Chondrocyte (in vitro differentiated cells): ENCODE measurements around the gene MAD1L1. TPM values are rescaled to one million over a fixed set of nuclear protein-coding genes. Genes with fewer than 3 reads are reported as not detected.

Experiments used
- DNase-seq: peaks from one replicate; pipeline ENCODE4 v3.0.0; 2021; ENCODE audit warnings: mixed read lengths, low spot score
- H3K27ac Mint-ChIP-seq: one replicate; pipeline ENCODE4 v1.8.0; 2021; ENCODE audit warnings: mild to moderate bottlenecking, moderate library complexity, mixed read lengths; ENCODE audit not compliant: unreplicated experiment
- H3K27me3 Mint-ChIP-seq: 2 replicates; pipeline ENCODE4 v1.8.0; 2021; ENCODE audit warnings: low read depth, mixed read lengths
- H3K36me3 Mint-ChIP-seq: 2 replicates; pipeline ENCODE4 v1.8.0; 2021; ENCODE audit warnings: low read depth, mixed read lengths
- H3K4me1 Mint-ChIP-seq: 2 replicates; pipeline ENCODE4 v1.8.0; 2021; ENCODE audit warnings: low read depth, mild to moderate bottlenecking, mixed read lengths
- H3K4me3 Mint-ChIP-seq: one replicate; pipeline ENCODE4 v1.8.0; 2021; ENCODE audit warnings: mild to moderate bottlenecking, moderate library complexity, mixed read lengths; ENCODE audit not compliant: unreplicated experiment
- H3K9me3 Mint-ChIP-seq: 2 replicates; pipeline ENCODE4 v1.8.0; 2021; ENCODE audit warnings: low read depth, mixed read lengths
- total RNA-seq: library from RNA; stranded (reverse); gene quantifications from 3 replicates; pipeline ENCODE4 v1.2.1, GENCODE V29; 2021
- TF ChIP-seq, protein P1 (sequence below): fragments of 200-600 bp; sonication (generic); IDR thresholded peaks from 2 replicates; pipeline ENCODE4 v1.5.0; 2021; ENCODE audit warnings: antibody characterized with exemption, mild to moderate bottlenecking, moderate library complexity

Gene MAD1L1
- total RNA-seq, 1 donor from 2014 or later, result 22.7 TPM

DNA sequence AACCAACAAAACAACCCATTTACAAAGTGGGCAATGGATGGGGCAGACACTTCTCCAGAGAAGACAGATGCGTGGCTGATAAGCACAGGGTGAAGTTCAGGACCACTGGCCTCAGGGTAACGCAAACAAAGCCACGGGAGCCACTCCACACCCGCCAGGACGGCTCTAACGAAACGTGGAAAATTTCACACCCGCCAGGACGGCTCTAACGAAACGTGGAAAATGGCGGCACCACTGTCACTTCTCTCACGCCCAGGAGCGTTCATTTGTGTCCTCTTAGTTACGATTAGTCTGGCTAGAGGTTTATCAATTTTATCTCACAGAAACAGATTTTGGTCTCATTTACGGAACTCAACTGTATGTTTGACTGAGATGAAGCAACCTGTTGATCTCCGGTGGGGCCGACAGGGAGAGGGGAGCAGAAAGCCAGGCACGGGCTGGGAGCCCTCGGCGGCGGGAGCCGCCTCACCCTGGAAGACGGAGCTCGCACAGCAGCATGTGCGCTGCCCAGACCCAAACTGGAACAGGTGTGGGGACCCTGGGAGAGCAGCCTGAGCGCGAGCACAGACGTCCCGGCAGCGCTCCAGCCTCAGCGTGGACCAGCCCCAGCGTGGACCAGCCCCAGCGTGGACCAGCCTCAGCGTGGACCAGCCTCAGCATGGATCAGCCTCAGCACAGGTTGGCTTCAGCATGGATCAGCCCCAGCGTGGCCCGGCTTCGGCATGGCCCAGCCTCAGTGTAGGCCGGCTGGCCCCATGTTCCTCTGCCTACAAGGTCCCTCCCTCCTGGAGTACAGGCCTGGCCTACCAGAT, 243.5 kb downstream of the MAD1L1 start:
- Mint-ChIP-seq H3K4me1 (no peaks in the 10 kb centered on the region), H3K9me3 (no peaks in the 10 kb centered on the region), H3K27me3 (no peaks in the 10 kb centered on the region), H3K36me3 (peaks cover 3% of the 10 kb centered on the region), H3K27ac (no peak overlapping the region), H3K4me3 (no peak overlapping the region)
- peak; percentile 86 for DNase-seq
- TF ChIP-seq, protein P1, sequence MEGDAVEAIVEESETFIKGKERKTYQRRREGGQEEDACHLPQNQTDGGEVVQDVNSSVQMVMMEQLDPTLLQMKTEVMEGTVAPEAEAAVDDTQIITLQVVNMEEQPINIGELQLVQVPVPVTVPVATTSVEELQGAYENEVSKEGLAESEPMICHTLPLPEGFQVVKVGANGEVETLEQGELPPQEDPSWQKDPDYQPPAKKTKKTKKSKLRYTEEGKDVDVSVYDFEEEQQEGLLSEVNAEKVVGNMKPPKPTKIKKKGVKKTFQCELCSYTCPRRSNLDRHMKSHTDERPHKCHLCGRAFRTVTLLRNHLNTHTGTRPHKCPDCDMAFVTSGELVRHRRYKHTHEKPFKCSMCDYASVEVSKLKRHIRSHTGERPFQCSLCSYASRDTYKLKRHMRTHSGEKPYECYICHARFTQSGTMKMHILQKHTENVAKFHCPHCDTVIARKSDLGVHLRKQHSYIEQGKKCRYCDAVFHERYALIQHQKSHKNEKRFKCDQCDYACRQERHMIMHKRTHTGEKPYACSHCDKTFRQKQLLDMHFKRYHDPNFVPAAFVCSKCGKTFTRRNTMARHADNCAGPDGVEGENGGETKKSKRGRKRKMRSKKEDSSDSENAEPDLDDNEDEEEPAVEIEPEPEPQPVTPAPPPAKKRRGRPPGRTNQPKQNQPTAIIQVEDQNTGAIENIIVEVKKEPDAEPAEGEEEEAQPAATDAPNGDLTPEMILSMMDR, result no peak

DNA sequence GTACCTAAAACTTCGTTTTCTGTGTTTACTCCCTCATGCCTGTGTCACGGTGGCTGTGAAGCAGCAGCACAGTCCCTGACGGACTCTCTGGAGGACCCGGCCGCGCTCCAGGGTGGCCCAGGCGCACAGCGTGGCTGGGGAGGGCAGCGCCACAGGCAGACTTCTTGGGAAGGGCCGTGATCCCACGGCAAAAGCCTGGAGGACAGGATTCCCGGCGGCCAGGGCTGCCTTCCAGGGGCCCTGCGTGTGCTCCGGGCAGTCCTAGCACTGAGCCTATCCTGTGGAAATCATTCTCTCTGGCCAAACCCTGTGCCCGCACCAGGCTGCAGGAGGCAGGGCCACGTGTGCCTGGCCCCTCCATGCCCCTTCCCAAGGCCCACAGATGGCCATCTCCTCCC, 244.2 kb downstream of the MAD1L1 start:
- TF ChIP-seq, protein P1, result no peak
- Mint-ChIP-seq H3K4me1 (no peaks in the 10 kb centered on the region), H3K27me3 (no peaks in the 10 kb centered on the region), H3K27ac (no peak overlapping the region), H3K4me3 (no peak overlapping the region), H3K9me3 (no peaks in the 10 kb centered on the region), H3K36me3 (peaks cover 3% of the 10 kb centered on the region)
- peak; percentile 62 for DNase-seq

DNA sequence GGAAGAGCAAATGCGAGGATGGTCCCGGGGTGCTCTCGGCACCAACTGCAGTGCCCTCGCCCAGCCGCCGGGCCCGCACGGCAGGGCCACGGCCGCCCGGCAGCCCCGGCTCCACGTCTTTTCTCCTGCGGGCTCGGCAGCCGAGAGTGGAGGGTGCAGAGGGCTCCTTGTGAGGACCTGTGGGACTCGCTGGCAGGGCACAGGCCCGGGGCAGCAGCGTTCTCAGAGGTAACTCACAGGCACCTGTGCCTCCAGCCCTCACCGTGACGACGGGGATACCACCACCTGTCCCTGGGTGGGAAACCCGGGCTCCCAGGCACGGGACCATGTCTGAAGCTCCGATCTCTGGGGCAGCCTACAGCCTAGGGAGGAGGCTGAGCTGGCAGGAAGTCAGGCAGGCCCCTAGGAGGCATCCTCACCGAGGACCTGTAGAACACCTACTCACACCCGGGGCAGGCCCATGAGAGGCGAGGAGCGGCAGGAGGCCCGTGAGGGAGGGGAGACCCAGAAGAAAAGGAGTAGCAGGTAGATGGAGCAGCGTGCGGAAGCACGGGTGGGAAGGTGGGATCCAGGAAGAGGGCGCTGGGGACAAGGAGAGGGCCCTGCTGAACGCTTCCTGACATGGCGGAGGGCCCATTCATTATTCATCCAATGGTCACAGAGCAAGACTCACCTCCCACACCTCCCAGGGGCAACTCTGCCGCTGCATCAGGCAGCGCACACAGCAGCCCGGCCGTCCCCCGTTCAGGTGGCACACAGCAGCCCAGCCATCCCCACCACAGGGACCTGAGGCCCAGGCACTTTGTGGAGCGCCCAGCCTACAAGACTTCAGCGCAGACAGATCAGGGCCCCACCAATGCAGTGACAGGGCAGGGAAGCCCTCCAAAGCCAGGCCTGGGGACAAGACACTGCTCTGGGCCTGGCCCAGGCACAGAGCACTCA, 244.9 kb downstream of the MAD1L1 start:
- peak; percentile 87 for DNase-seq
- Mint-ChIP-seq H3K27me3 (no peaks in the 10 kb centered on the region), H3K4me3 (no peak overlapping the region), H3K27ac (no peak overlapping the region), H3K36me3 (peaks cover 3% of the 10 kb centered on the region), H3K9me3 (no peaks in the 10 kb centered on the region), H3K4me1 (no peaks in the 10 kb centered on the region)
- TF ChIP-seq, protein P1, result no peak

DNA sequence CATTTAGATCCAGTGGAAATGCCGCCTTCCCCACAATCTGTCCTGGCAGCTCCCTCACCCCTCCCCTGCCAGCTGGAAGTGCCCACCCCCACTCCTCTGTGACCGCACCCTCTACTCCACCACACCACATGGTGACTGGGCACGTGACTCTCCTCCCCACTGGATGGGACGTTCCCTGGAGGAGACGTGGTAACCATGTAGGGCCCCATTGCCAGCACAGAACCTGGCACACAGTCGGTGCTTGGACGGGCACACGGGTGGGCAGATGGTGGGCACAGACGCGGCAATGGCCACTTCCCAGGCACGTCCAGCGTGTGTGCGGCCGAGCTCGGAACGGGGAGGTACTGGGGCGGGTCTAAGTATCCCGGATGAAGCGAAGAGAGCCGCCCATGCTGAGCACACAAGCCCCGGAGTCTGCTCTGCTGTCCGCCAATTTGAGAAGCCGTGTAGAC, 245.6 kb downstream of the MAD1L1 start:
- DNase-seq, result peak; percentile 90
- H3K4me3 Mint-ChIP-seq, result no peak overlapping the region
- TF ChIP-seq, protein P1, result no peak
- no peak overlapping the region for H3K27ac Mint-ChIP-seq
- no peaks in the 10 kb centered on the region for H3K27me3 Mint-ChIP-seq
- H3K4me1 Mint-ChIP-seq, result no peaks in the 10 kb centered on the region
- no peaks in the 10 kb centered on the region for H3K9me3 Mint-ChIP-seq
- H3K36me3 Mint-ChIP-seq, result peaks cover 3% of the 10 kb centered on the region
